ENCODE measurements around the gene TRABD2B. TPM values are rescaled to one million over a fixed set of nuclear protein-coding genes. Genes with fewer than 3 reads are reported as not detected.
A peak's percentile ranks its signal among the peaks of the same experiment; 100 is the strongest.

Gene TRABD2B
- total and polyA plus RNA-seq, 7 donors: 0.08 to 0.76 (median 0.42) TPM

- DNase-seq (peak in 1 of 2 donors; percentile 19), ATAC-seq (no peak)
Measured at GRCh38 chr1:47827109-47827508, 170.1 kb downstream of the TRABD2B start.

GRCh38 chr1:47824716-47825115, 172.5 kb downstream of the TRABD2B start:
- Histone ChIP-seq H3K36me3 (ENCODE audit: insufficient read depth in 1 of 2, low read depth in 1 of 2) (no peaks in the 10 kb centered on the region), H3K4me3 (no peak overlapping the region), H3K27me3 (ENCODE audit: insufficient read depth in 3 of 3, low read length in 2 of 3) (no peaks in the 10 kb centered on the region), H3K9me3 (no peaks in the 10 kb centered on the region), H3K4me1 (no peaks in the 10 kb centered on the region), H3K27ac (no peak overlapping the region)
- DNase-seq (peak in 1 of 2 donors; percentile 54), ATAC-seq (no peak)
- WGBS, 3 donors: 34 to 47% (median 37%) methylated on average over 8 of the region's 8 CpGs
- intact Hi-C loops (cut with DNase I): no loop called here
- TF ChIP-seq CTCF (IDR thresholded peaks at IDR 0.05): no peak

More at GRCh38 chr1:47827109-47827508, 170.1 kb downstream of the TRABD2B start:
- 59 to 64% (median 59%) methylated on average over 6 of the region's 6 CpGs for WGBS, 3 donors
- Histone ChIP-seq H3K4me1 (no peaks in the 10 kb centered on the region), H3K9me3 (no peaks in the 10 kb centered on the region), H3K36me3 (ENCODE audit: insufficient read depth in 1 of 2, low read depth in 1 of 2) (no peaks in the 10 kb centered on the region), H3K4me3 (no peak overlapping the region), H3K27me3 (ENCODE audit: insufficient read depth in 3 of 3, low read length in 2 of 3) (no peaks in the 10 kb centered on the region), H3K27ac (no peak overlapping the region)
- intact Hi-C loops (cut with DNase I): no loop called here
- no peak for TF ChIP-seq CTCF (IDR thresholded peaks at IDR 0.05)

GRCh38 chr1:47824297-47824696, 172.9 kb downstream of the TRABD2B start:
- Histone ChIP-seq H3K36me3 (ENCODE audit: insufficient read depth in 1 of 2, low read depth in 1 of 2) (no peaks in the 10 kb centered on the region), H3K4me3 (no peak overlapping the region), H3K4me1 (no peaks in the 10 kb centered on the region), H3K9me3 (no peaks in the 10 kb centered on the region), H3K27ac (no peak overlapping the region), H3K27me3 (ENCODE audit: insufficient read depth in 3 of 3, low read length in 2 of 3) (no peaks in the 10 kb centered on the region)
- TF ChIP-seq CTCF (IDR thresholded peaks at IDR 0.05): no peak
- 91 to 96% (median 92%) methylated on average over 3 of the region's 3 CpGs for WGBS, 3 donors
- peak in 1 of 2 donors; percentile 55 for DNase-seq
- intact Hi-C loops (cut with DNase I): no loop called here
- no peak for ATAC-seq

GRCh38 chr1:47823040-47823808, 174.0 kb downstream of the TRABD2B start:
- Histone ChIP-seq H3K36me3 (ENCODE audit: insufficient read depth in 1 of 2, low read depth in 1 of 2) (no peaks in the 10 kb centered on the region), H3K9me3 (no peaks in the 10 kb centered on the region), H3K4me3 (no peak overlapping the region), H3K27ac (no peak overlapping the region), H3K27me3 (ENCODE audit: insufficient read depth in 3 of 3, low read length in 2 of 3) (no peaks in the 10 kb centered on the region), H3K4me1 (no peaks in the 10 kb centered on the region)
- WGBS, 3 donors: 57 to 65% (median 62%) methylated on average over 9 of the region's 9 CpGs
- ATAC-seq (no peak), DNase-seq (peak in 1 of 2 donors; percentile 52)
- intact Hi-C loops (cut with DNase I): no loop called here
- no peak for TF ChIP-seq CTCF (IDR thresholded peaks at IDR 0.05)

Measured in psoas muscle (tissue), 8 donors.